ENCODE measurements around the gene PLAAT4.

Gene PLAAT4

GRCh38 chr11:63592975-63593395 lies 56.4 kb downstream of the PLAAT4 start:
- H3K27me3 ChIP-seq (ENCODE audit: insufficient read depth, low read length, poor library complexity): no peaks in the 10 kb centered on the region
- H3K4ac ChIP-seq (ENCODE audit: low read depth, low read length): no peak overlapping the region
- H3K4me2 ChIP-seq (ENCODE audit: low read length): no peak overlapping the region
- H2BK15ac ChIP-seq (replicated peaks; ENCODE audit: low read depth): no peak overlapping the region
- H3K18ac ChIP-seq (ENCODE audit: low read length): no peak overlapping the region
- H4K5ac ChIP-seq (ENCODE audit: low read length): no peak overlapping the region
- H3K56ac ChIP-seq (ENCODE audit: low read length): no peak overlapping the region
- no peak overlapping the region for H3K4me3 ChIP-seq (ENCODE audit: low read length)
- H2BK5ac ChIP-seq (ENCODE audit: low read length): no peak overlapping the region
- no peaks in the 10 kb centered on the region for H3K79me1 ChIP-seq (ENCODE audit: low read length)
- DNase-seq: peak; percentile 62
- no peak overlapping the region for H3K9ac ChIP-seq (ENCODE audit: low read length)
- no peak overlapping the region for H3K27ac ChIP-seq (ENCODE audit: low read depth, low read length)
- no peaks in the 10 kb centered on the region for H3K4me1 ChIP-seq (ENCODE audit: control insufficient read depth, low read depth, low read length)
- no peaks in the 10 kb centered on the region for H3K36me3 ChIP-seq (ENCODE audit: control insufficient read depth, insufficient read depth, low read length)
- no peak overlapping the region for H4K8ac ChIP-seq (ENCODE audit: low read depth, low read length)
- no peak overlapping the region for H2BK120ac ChIP-seq (ENCODE audit: low read depth, low read length)
- no peak overlapping the region for H2AK5ac ChIP-seq (ENCODE audit: low read length)
- no CpG with 5 or more reads among the region's 4 CpGs for WGBS (ENCODE audit: extremely low coverage, insufficient coverage, low lambda C conversion rate)
- H3K23ac ChIP-seq (ENCODE audit: low read length): no peak overlapping the region
- no peaks in the 10 kb centered on the region for H3K79me2 ChIP-seq (ENCODE audit: control insufficient read depth, insufficient read depth, low read length)

GRCh38 chr11:63595296-63595695 lies 58.7 kb downstream of the PLAAT4 start:
- Histone ChIP-seq H3K27me3 (ENCODE audit: insufficient read depth, low read length, poor library complexity) (no peaks in the 10 kb centered on the region), H3K23ac (ENCODE audit: low read length) (no peak overlapping the region), H2BK5ac (ENCODE audit: low read length) (no peak overlapping the region), H3K56ac (ENCODE audit: low read length) (no peak overlapping the region), H2AK5ac (ENCODE audit: low read length) (no peak overlapping the region), H3K4me2 (ENCODE audit: low read length) (no peak overlapping the region), H3K18ac (ENCODE audit: low read length) (no peak overlapping the region), H3K27ac (ENCODE audit: low read depth, low read length) (no peak overlapping the region), H3K79me2 (ENCODE audit: control insufficient read depth, insufficient read depth, low read length) (no peaks in the 10 kb centered on the region), H3K4me1 (ENCODE audit: control insufficient read depth, low read depth, low read length) (no peaks in the 10 kb centered on the region), H3K36me3 (ENCODE audit: control insufficient read depth, insufficient read depth, low read length) (no peaks in the 10 kb centered on the region), H4K8ac (ENCODE audit: low read depth, low read length) (no peak overlapping the region), H3K4me3 (ENCODE audit: low read length) (no peak overlapping the region), H3K79me1 (ENCODE audit: low read length) (no peaks in the 10 kb centered on the region), H2BK15ac (replicated peaks; ENCODE audit: low read depth) (no peak overlapping the region), H4K5ac (ENCODE audit: low read length) (no peak overlapping the region), H3K4ac (ENCODE audit: low read depth, low read length) (no peak overlapping the region), H3K9ac (ENCODE audit: low read length) (no peak overlapping the region), H2BK120ac (ENCODE audit: low read depth, low read length) (no peak overlapping the region)
- DNase-seq: no peak
- no CpG with 5 or more reads among the region's 4 CpGs for WGBS (ENCODE audit: extremely low coverage, insufficient coverage, low lambda C conversion rate)
